NCI-H1048 (cell line): Measurements from ENCODE around the gene ABI1.
"Not testable (repeated sequence)": the region's sequence is repeated elsewhere in the genome, so short reads cannot be mapped to it uniquely, and the experiment has no call there.

Experiments
- DNase-seq: peaks from one replicate; lab custom pipeline; 2025; lab: John Stamatoyannopoulos, UW

ABI1 gene

GRCh38 chr10:26804418-26805393 is 56.1 kb downstream of the ABI1 start:
- DNase-seq = no peak

GRCh38 chr10:26803849-26804248 is 56.9 kb downstream of the ABI1 start:
- no peak for DNase-seq

GRCh38 chr10:26802527-26802926 is 58.2 kb downstream of the ABI1 start:
- no peak for DNase-seq

GRCh38 chr10:26801831-26802230 is 58.9 kb downstream of the ABI1 start:
- no peak for DNase-seq

DNA sequence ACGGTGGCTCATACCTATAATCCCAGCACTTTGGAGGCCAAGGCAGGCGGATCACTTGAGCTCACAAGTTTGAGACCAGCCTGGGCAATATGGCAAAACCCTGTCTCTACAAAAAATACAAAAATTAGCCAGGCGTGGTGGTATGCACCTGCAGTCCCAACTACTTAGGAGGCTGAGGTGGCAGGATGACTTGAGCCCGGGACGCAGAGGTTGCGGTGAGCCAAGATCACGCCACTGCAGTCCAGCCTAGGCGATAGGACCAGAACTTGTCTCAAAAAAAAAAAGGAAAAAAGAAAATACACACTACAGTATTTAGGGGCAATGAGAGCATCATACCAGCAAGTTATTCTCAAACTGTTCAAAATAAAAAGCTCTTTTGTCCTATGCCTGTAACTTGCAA is 59.5 kb downstream of the ABI1 start:
- no peak for DNase-seq

DNA sequence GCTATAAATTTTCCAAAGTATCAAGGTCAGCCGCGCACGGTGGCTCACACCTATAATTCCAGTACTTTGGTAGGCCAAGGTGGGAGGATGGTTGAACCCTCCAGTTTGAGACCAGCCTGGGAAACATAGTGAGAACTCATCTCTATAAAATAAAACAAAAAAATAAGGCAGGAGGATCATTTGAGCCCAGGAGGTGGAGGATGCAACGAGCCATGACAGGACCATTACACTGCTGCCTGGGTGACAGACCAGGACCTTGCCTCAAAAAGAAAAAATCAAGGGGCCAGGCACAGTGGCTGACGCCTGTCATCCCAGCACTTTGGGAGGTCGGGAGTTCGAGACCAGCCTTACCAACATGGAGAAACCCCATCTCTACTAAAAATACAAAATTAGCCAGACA is 60.3 kb downstream of the ABI1 start:
- DNase-seq = no peak

GRCh38 chr10:26799342-26799741 is 61.4 kb downstream of the ABI1 start:
- no peak for DNase-seq

GRCh38 chr10:26798298-26798697 is 62.5 kb downstream of the ABI1 start:
- DNase-seq = no peak

- DNase-seq = no peak
Measured at GRCh38 chr10:26797340-26797739, 63.4 kb downstream of the ABI1 start.

DNA sequence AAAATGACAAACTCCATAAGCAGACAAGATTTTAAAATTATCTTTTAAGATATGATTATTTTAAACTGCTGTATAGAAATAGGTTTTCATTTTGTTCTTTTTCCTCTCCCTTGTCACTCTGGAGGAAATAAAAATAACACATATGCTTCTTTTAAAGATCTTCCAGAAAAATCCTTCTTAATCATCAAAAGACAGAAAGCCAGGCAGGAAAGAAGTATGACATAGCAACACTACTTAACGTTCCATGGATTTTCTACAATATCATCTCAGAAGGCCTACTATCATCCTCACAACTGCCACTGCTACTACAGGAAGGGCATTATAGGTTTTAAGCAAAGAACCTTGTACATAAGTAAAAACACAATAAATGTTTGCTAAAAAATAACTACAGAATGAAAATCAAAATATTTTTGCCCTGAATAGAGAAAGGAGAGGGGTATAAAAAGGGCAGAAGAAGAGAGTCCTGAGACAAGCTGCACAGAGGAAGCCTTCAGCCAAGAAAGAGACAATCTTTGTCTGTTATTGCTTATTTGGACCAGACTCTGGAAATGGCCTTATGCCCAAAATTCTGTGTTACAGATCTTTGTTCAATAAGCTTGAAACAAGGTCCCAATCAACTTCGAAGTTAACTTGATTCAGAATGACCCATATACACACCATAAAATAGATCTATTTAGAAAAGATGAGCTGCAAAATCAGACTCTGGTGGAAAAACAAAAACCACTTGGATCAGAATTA is 67.8 kb downstream of the ABI1 start:
- DNase-seq = no peak

DNA sequence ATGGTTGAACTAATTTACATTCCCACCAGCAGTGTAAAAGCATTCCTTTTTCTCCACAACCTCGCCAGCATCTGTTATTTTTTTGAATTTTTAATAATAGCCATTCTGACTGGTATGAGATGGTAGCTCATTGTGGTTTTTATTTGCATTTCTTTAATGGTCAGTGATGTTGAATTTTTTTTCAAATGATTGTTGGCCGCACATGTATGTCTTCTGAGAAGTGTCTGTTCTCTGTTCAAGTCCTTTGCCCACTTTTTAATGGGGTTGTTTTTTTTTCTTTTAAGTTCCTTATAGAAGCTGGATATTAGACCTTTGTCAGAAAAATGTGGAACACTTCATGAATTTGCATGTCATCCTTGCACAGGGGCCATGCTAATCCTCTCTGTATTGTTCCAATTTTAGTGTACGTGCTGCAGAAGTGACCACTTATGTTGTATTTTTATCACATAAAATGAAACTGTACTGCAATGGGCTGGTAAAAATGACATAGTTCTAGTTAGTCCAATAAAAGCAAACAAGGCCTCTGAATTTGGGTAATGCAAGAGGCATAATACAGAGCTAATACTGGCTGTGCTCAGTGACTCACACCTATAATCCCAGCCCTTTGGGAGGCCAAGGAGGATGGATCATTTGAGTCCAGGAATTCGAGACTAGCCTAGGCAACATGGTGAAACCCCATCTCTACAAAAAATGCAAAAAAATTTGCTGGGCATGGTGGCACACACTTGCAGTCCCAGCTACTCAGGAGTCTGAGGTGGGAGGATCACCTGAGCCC is 70.3 kb downstream of the ABI1 start:
- DNase-seq = no peak

DNA sequence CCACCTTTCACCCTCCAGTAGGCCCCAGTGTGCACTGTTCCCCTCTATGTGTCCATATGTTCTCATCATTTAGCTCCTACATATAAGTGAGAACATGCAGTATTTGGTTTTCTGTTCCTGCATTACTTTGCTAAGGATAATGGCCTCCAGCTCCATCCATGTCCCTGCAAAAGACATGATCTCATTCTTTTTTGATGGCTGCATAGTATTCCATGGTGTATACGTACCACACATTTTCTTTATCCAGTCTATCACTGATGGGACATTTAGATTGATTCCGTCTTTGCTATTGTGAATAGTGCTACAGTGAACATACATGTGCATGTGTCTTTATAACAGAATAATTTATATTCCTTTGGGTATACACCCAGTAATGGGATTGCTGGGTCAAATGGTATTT is 71.0 kb downstream of the ABI1 start:
- not testable (repeated sequence) for DNase-seq

GRCh38 chr10:26787362-26787761 is 73.4 kb downstream of the ABI1 start:
- no peak for DNase-seq

DNA sequence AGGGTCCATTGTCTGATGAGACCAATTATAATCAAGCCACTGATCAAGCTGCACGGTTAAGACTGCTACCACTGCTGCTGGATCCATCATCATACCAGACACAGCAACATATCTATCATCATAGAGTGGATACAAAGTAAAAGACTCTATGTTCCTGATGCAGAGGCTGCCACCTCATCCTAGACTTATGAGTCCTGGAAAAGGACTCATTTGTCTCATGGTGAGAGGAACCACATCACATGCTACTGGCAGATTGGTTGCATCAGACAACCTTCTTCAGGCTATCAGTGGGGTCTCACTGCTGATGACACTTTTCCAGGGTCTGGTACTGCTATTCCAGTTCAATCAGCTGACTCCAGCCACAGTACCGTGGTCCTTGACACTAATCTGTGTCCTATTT is 79.0 kb downstream of the ABI1 start:
- DNase-seq = no peak

DNA sequence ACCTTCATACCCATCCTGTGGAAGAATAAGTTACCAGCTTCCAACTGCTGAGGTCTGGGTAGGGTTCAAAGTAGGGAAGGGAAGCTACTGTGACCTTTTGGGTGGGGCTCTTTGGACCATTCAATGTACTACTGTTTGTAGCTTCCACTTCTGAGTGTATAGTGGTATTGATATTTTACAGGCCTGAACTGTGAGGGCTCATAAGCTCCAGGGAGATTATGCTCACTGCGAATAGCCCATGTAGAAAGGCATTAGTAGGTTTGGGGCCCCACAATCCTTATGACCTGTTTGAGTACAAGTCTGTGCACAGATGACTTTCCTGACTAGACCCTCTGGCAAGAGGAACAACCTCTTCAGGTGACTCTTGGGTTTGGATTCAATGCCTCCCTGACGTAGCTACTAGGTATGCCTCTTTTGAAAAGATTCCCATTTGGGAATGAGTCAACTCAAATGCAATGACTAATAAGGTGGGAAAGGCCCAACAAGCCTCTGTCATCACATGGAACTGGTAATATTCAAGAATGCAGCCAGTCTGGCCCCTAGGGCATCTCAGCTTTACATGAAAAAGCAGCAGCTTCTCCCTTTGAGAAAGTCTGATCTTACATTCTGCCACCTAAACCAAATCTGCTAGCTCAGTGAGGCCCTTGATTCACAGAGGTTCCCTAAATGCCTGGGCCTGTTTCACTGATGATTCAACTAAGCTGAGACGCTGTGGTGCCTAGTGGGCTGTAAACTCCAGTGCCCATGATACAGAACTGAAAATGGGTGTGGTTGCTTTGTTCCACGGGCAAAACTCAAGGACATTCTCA is 79.8 kb downstream of the ABI1 start:
- DNase-seq = no peak

DNA sequence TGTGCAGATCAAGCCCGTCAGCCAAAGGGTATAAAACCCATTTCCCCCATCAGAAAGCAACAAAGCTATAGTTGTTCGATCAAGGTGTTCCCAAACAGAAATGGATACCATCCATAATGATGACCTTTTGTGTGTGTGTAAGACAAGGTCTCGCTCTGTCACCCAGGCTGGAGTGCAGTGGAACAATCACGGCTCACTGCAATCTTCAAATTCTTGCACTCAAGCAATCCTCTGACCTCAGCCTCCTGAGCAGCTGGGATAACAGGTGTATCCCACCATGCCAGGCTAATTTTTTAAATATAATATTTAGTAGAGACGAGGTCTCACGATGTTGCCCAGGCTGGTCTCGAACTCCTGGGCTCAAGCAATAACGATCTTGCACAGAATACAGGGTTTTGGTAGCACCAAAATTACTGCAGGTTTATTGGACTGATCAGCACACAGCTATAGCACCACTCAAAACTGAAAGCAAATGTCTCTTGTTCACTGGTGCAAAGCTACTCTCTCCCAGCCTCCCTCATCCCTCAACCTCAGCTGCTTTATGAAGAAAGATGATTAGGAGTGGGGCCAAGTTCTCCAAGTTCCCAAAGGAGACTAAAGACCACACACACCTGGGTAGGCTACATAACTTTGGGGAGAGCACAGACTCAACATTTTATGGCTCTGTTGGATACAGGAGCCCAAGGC is 80.5 kb downstream of the ABI1 start:
- no peak for DNase-seq

GRCh38 chr10:26779176-26779860 is 81.4 kb downstream of the ABI1 start:
- no peak for DNase-seq

DNA sequence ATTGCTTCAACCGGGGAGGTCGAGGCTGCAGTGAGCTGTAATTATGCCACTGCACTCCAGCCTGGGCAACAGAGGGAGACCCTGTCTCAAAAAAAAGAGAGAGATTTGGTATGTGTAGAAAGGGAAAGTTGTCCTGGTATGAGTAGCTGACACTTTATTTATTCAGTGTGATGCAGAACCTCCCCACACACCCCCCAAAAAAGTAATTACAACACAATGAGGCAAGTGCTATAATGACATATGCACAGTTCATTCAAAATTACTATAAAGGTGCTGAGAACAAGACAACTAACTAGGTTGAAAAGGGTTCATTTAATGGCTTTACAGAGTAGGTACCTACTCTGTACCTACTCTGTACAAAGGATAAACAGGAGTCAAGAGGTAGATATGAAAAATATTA is 83.1 kb downstream of the ABI1 start:
- DNase-seq = no peak

DNA sequence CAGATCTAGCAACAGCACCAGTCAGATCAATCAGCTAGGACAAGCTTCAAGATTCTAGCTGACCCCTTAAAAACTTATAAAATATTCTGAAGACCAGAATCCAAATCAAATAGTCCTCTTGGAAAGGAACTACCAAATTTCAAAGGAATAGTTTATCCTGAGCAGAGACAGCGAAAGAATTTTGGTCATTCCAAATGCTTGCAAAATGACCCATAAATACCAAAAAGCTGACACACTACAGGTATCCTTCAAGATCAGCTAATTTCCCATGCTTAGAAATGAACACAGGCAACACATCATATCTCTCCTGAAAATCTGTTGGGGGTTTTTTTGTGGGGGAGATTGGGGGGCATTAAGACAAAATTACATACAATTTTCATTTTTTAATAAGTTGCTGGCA is 84.5 kb downstream of the ABI1 start:
- no peak for DNase-seq

- no peak for DNase-seq
Measured at GRCh38 chr10:26773633-26774032, 87.1 kb downstream of the ABI1 start.
